GM18517 (cell line): ENCODE results near the gene NUS1.
"Not testable (repeated sequence)": the region's sequence is repeated elsewhere in the genome, so short reads cannot be mapped to it uniquely, and the experiment has no call there.

Experiments
- ATAC-seq: cut with Tn5 transposase; IDR thresholded peaks from one replicate; pipeline ENCODE4 v1.9.1; 2021; ENCODE audit warnings: mild to moderate bottlenecking, moderate library complexity; ENCODE audit not compliant: unreplicated experiment

The NUS1 gene

GRCh38 chr6:117706936-117707509, 31.8 kb downstream of the NUS1 start:
- ATAC-seq, result not testable (repeated sequence)

- ATAC-seq, result no peak
These were observed 36.1 kb downstream of the NUS1 start for GRCh38 chr6:117711369-117711768.

DNA sequence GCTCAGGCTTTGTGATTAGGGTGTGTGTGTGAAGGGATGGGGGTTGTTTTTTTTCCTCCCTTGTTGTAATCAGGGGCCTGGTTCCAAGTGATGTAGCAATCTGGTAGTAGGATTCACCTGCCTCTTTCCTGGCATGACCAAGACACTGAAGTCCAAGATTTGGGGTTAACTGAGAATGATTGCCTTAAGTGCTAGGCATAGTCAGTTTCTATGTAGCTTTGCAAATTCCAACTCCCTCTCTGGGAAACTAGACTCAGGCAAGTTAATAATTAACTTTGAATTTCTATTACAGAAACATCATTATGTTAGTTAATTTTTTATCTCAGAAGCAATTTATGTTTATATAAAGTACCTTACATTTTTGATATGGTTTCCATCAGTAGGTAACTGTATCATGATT, 43.6 kb downstream of the NUS1 start:
- no peak for ATAC-seq

DNA sequence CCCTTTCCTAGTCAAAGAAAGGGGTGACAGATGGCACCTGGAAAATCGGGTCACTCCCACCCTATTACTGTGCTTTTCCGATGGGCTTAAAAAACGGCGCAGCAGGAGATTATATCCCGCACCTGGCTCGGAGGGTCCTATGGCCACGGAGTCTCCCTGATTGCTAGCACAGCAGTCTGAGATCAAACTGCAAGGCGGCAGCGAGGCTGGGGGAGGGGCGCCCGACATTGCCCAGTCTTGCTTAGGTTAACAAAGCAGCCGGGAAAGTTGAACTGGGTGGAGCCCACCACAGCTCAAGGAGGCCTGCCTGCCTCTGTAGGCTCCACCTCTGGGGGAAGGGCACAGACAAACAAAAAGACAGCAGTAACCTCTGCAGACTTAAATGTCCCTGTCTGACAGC, 46.3 kb downstream of the NUS1 start:
- ATAC-seq, result not testable (repeated sequence)

DNA sequence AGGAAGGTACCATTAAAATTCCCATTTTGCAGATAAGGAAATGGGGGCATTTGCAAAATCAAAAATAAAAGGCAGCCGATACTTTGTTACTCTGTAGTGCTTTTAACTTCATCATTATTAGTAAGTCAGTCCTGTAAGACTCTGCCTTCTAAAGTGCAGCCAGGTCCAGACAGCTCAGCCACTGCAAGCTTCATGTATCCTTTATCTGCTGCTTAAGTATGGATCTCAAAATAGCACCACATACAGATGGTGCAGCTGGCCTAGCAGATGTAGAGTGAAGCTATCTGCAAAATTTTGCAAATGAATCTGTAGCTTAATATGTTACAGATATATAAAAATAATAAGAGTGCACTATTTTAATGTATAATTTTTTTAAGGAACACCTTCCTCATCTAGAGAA, 53.4 kb downstream of the NUS1 start:
- ATAC-seq, result no peak

DNA sequence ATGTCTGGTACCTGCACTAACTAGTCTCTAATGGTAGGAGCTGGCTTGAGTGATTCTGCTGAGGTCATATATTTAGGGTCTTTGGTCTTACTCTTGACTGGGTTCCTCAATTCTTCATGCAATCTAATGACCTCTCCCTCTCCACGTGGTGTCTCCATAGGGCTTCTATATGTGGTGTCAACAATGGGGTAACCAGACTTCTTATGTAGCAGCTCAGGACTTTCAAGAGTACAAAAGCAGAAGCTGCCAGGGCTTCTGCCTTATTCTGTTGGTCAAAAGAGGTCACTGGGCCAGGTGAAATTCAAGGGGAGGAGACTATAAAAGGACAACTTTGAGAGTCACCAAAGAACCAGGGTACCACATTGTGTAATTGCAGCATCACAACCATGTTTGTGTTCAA, 54.3 kb downstream of the NUS1 start:
- no peak for ATAC-seq

DNA sequence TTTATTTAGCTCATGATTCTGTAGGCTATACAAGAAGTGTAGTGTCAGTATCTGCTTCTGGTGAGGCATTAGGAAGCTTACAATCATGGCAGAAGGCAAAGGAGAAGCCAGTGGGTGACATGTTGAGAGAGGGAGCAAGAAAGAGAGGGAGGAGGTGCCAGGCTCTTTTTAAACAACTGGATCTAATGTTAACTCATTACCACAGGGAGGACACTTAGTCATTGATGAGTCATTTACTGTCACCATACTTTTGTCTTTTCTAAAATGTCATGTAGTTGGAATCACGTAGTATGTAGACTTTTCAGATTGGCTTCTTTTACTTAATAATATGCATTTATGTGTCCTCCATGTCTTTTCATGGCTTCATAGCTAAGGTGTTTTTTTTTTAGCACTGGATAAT, 58.1 kb downstream of the NUS1 start:
- ATAC-seq, result no peak

GRCh38 chr6:117739869-117740268, 64.6 kb downstream of the NUS1 start:
- ATAC-seq, result no peak

DNA sequence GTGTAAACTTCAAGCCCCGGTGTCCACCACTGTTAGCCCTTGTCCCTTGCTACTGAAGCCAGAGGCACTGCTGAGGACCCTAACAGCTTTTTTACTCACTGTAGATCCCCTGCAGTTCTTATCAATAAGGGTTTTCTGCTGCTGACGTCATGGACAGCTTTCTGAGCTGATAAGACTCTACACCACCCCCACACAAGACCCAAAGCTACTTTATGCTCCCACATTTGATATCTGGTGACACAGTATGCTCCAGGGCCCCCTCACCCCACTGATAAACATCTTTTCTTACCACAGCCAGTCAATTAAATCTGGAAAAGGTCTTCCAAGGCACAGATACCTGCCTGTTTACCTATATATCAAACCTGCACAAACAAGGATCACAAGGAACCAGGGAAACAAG, 65.3 kb downstream of the NUS1 start:
- ATAC-seq, result no peak

DNA sequence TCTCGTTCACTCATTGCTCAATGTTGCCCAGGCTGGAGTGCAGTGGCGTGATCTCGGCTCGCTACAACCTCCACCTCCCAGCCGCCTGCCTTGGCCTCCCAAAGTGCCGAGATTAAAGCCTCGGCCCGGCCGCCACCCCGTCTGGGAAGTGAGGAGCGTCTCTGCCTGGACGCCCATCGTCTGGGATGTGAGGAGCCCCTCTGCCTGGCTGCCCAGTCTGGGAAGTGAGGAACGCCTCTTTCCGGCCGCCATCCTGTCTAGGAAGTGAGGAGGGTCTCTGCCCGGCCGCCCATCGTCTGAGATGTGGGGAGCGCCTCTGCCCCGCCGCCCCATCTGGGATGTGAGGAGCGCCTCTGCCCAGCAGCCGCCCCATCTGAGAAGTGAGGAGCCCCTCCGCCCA, 75.4 kb downstream of the NUS1 start:
- not testable (repeated sequence) for ATAC-seq
